SU-DHL-6 (cell line): Measurements from ENCODE around the gene GARIN1A.

Source experiments
- H2AFZ ChIP-seq: fragments of 200-600 bp; sonication (generic); 2 replicates; pipeline ENCODE4 v1.6.1; 2014; ENCODE audit warnings: low read depth, mild to moderate bottlenecking, moderate library complexity, mixed read lengths, antibody characterized with exemption, low read length; ENCODE audit not compliant: severe bottlenecking
- H3F3A ChIP-seq: fragments of 200-600 bp; shearing (Covaris generic); 2 replicates; pipeline ENCODE4 v1.6.0; 2016; ENCODE audit warnings: antibody characterized with exemption, mild to moderate bottlenecking; ENCODE audit not compliant: insufficient read depth
- H3K27ac ChIP-seq: fragments of 200-600 bp; sonication (generic); 2 replicates; pipeline ENCODE4 v1.5.1; 2016; ENCODE audit warnings: low read depth, mild to moderate bottlenecking, low read length, moderate library complexity, mixed read lengths
- H3K27me3 ChIP-seq: fragments of 200-600 bp; sonication (generic), shearing (Covaris generic); 2 replicates; pipeline ENCODE4 v1.6.0; 2014; ENCODE audit warnings: mild to moderate bottlenecking, low read length
- H3K36me3 ChIP-seq: fragments of 200-600 bp; sonication (generic); 2 replicates; pipeline ENCODE4 v1.6.1; 2014; ENCODE audit warnings: mild to moderate bottlenecking, low read length, mixed read lengths
- H3K4me2 ChIP-seq: fragments of 300-600, 200-600 bp; shearing (Covaris generic), sonication (generic); 2 replicates; pipeline ENCODE4 v1.6.0; 2014; ENCODE audit warnings: low read length, low read depth, mild to moderate bottlenecking; ENCODE audit not compliant: poor library complexity, severe bottlenecking
- H3K4me3 ChIP-seq: fragments of 200-600 bp; sonication (generic); 2 replicates; pipeline ENCODE4 v1.5.1; 2014; ENCODE audit warnings: antibody characterized with exemption, low read length, mild to moderate bottlenecking, mixed read lengths; ENCODE audit not compliant: insufficient read depth, poor library complexity, severe bottlenecking
- H3K79me2 ChIP-seq: fragments of 200-600 bp; sonication (generic); 2 replicates; pipeline ENCODE4 v1.6.1; 2014; ENCODE audit warnings: mild to moderate bottlenecking, low read length, moderate library complexity; ENCODE audit not compliant: insufficient read depth
- H3K9ac ChIP-seq: fragments of 200-600 bp; sonication (generic); 2 replicates; pipeline ENCODE4 v1.7.0; 2014; ENCODE audit warnings: mild to moderate bottlenecking, low read length
- H3K9me2 ChIP-seq: fragments of 200-600 bp; sonication (generic); replicated peaks from 2 replicates; pipeline ENCODE4 v1.6.1; 2014; ENCODE audit warnings: low read length; ENCODE audit not compliant: insufficient read depth
- H3K9me3 ChIP-seq: fragments of 200-600 bp; sonication (generic); 2 replicates; pipeline ENCODE4 v1.6.1; 2014; ENCODE audit warnings: low read length, mixed read lengths; ENCODE audit not compliant: insufficient read depth
- H4K20me1 ChIP-seq: fragments of 200-600 bp; sonication (generic); 2 replicates; pipeline ENCODE4 v1.6.1; 2014; ENCODE audit warnings: low read depth, mild to moderate bottlenecking, antibody characterized with exemption, low read length, moderate library complexity, mixed read lengths
- EZH2phosphoT487 ChIP-seq: fragments of 200-600 bp; sonication (generic), shearing (Covaris generic); conservative IDR thresholded peaks from 2 replicates; pipeline ENCODE4 v1.6.1; 2018; ENCODE audit warnings: mild to moderate bottlenecking, antibody characterized with exemption, low read length, moderate library complexity, mixed read lengths
- TF ChIP-seq, protein P1 (sequence below): fragments of 200-600 bp; sonication (generic); IDR thresholded peaks from one replicate; pipeline ENCODE4 v1.5.1; 2017; ENCODE audit warnings: antibody characterized with exemption, mild to moderate bottlenecking, low read length, moderate library complexity; ENCODE audit not compliant: insufficient read depth, poor library complexity, severe bottlenecking

Gene GARIN1A

DNA sequence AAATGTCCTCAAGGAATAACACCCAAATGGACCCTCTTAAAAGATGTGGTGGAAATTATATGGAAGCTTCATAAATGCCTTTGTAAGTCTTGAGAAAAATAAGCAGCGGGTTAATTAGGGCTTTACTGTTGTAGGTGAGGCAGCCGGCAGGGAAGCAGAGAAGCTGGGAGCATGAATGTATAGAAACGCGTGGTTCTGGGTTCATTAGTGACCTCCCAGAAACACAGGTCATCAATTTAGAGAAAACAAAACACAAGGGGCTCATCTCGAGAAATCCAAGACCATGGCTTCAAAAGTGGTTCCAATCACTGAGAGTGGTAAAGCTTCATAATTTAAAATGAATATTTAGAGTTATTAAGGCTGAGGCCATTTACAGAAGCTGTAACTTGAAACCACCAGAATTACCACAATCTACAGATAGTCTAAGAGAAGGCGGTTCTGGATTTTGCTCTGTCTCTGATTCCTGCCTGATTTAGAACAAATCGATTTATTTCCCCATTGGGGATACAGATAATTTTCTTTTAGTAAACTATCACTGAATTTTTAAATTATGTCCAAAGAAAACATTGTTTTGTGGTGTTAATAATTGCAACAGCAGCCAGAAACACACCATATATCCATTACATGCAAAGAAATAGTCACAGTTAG is 20.7 kb downstream of the GARIN1A start:
- H4K20me1 ChIP-seq: no peaks in the 10 kb centered on the region
- no peak overlapping the region for H3K4me3 ChIP-seq
- no peak overlapping the region for H3K9ac ChIP-seq
- H3K27ac ChIP-seq: no peak overlapping the region
- H3F3A ChIP-seq: no peaks in the 10 kb centered on the region
- no peaks in the 10 kb centered on the region for H3K9me3 ChIP-seq
- no peak overlapping the region for H2AFZ ChIP-seq
- H3K27me3 ChIP-seq: no peaks in the 10 kb centered on the region; the same call in 1 of the 2 replicates
- no peaks in the 10 kb centered on the region for H3K79me2 ChIP-seq
- no peaks in the 10 kb centered on the region for H3K36me3 ChIP-seq
- H3K4me2 ChIP-seq: no peak overlapping the region
- TF ChIP-seq, protein P1, sequence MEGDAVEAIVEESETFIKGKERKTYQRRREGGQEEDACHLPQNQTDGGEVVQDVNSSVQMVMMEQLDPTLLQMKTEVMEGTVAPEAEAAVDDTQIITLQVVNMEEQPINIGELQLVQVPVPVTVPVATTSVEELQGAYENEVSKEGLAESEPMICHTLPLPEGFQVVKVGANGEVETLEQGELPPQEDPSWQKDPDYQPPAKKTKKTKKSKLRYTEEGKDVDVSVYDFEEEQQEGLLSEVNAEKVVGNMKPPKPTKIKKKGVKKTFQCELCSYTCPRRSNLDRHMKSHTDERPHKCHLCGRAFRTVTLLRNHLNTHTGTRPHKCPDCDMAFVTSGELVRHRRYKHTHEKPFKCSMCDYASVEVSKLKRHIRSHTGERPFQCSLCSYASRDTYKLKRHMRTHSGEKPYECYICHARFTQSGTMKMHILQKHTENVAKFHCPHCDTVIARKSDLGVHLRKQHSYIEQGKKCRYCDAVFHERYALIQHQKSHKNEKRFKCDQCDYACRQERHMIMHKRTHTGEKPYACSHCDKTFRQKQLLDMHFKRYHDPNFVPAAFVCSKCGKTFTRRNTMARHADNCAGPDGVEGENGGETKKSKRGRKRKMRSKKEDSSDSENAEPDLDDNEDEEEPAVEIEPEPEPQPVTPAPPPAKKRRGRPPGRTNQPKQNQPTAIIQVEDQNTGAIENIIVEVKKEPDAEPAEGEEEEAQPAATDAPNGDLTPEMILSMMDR: no peak
- TF ChIP-seq EZH2phosphoT487: no peak
- H3K9me2 ChIP-seq: no peaks in the 10 kb centered on the region

DNA sequence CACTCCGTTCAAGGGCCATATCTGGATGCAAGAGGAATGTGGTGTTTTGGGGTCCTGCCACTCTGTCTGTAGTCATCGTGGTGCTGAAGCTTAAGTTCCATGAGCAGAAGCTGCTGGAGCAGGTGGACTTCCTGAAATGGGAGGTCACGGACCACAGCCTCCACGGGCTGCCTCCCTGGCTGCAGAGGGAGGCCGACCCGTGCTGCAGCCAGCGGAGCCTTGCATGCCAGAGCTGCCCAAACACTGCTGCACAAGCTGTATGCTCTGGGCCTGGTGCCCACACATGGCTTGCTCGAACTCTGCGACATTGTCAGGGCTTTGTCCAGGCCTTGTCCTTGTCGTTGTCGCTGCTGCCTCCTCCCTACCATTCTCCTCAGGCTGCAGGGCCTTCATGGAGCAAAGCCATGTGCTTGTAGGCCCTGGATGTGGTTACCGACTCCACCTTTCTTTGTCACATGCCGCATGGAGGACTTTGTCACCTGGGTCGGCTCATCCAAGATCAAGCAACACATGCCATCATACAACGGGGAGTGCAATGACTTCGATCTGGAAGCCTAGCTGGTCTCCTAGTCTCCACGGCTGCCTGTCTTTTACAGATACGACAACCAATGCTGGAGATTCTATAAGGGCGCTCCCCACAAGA is 21.4 kb downstream of the GARIN1A start:
- Histone ChIP-seq H2AFZ (no peak overlapping the region), H3K4me2 (no peak overlapping the region), H4K20me1 (no peaks in the 10 kb centered on the region), H3K36me3 (no peaks in the 10 kb centered on the region), H3F3A (no peaks in the 10 kb centered on the region), H3K9me2 (no peaks in the 10 kb centered on the region), H3K9ac (no peak overlapping the region), H3K9me3 (no peaks in the 10 kb centered on the region), H3K79me2 (no peaks in the 10 kb centered on the region), H3K27me3 (no peaks in the 10 kb centered on the region; the same call in 1 of the 2 replicates), H3K4me3 (no peak overlapping the region), H3K27ac (no peak overlapping the region)
- no peak for TF ChIP-seq EZH2phosphoT487
- TF ChIP-seq, protein P1: no peak

DNA sequence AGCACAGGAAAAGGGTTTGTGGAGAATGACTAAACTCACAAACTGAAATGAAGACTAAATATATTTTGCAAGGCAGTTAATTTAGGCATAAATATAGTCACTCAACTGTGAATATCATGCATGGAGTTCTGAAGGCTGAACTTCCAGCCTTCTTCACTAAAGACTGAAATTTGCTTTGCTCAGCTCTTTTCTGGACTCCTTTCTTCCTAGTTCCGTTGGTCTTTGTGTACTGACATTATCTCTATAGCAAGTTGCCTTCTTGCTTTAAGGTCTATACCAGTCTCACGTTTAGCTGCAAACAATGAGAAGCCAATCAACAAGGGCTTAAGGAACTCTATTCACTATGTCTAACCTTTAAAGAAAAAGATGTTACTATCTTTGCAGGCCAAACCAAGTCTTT is 22.6 kb downstream of the GARIN1A start:
- H3K79me2 ChIP-seq: no peaks in the 10 kb centered on the region
- H3K4me3 ChIP-seq: no peak overlapping the region
- H3K36me3 ChIP-seq: no peaks in the 10 kb centered on the region
- H2AFZ ChIP-seq: no peak overlapping the region
- no peak overlapping the region for H3K27ac ChIP-seq
- H3K9ac ChIP-seq: no peak overlapping the region
- TF ChIP-seq EZH2phosphoT487: no peak
- TF ChIP-seq, protein P1: no peak
- no peaks in the 10 kb centered on the region for H4K20me1 ChIP-seq
- no peaks in the 10 kb centered on the region for H3F3A ChIP-seq
- H3K4me2 ChIP-seq: no peak overlapping the region
- H3K27me3 ChIP-seq: peaks cover 2% of the 10 kb centered on the region; the same call in 1 of the 2 replicates
- no peaks in the 10 kb centered on the region for H3K9me3 ChIP-seq
- H3K9me2 ChIP-seq: no peaks in the 10 kb centered on the region
